CD4-positive, alpha-beta T cell (primary cell): ENCODE measurements around the gene DDX54. TPM values are rescaled to one million over a fixed set of nuclear protein-coding genes. Genes with fewer than 3 reads are reported as not detected.

Experiments
- ATAC-seq: fragments of 200-7000 bp; cut with Tn5 transposase; one replicate; pipeline ENCODE4 v1.10.0; 2022; ENCODE audit warnings: mild to moderate bottlenecking; ENCODE audit not compliant: poor library complexity
- CTCF ChIA-PET: fragments of 350-600 bp; sonication (Branson Sonifier 250); formaldehyde crosslinking; loops from one replicate; lab custom pipeline; 2021; ENCODE audit warnings: antibody characterized with exemption, inconsistent platforms; lab: Charles Lee
- POLR2A ChIA-PET: fragments of 350-600 bp; sonication (Branson Sonifier 250); formaldehyde crosslinking; loops from one replicate; lab custom pipeline; 2021; ENCODE audit warnings: antibody characterized with exemption, inconsistent platforms; lab: Charles Lee
- DNase-seq, 14 experiments: peaks; one replicate each; pipeline ENCODE4 v3.0.0-alpha.2; 2013 to 2020; ENCODE audit warnings: mixed read lengths in 2 of 14
- H3K27ac ChIP-seq, 2 donors: one replicate each; pipeline versions ENCODE4 v1.5.1 to v1.7.0; 2013; ENCODE audit warnings: low read length in 2 of 2, low read depth in 1 of 2, mild to moderate bottlenecking in 1 of 2
- H3K27me3 ChIP-seq, 2 experiments: 1 replicate in 1 of 2; 2 replicates in 1 of 2; pipeline versions ENCODE4 v1.6.1 to v1.7.0; 2013; ENCODE audit warnings: low read length in 2 of 2, control low read depth in 1 of 2, mild to moderate bottlenecking in 1 of 2, moderate library complexity in 1 of 2; ENCODE audit not compliant: insufficient read depth in 2 of 2, control insufficient read depth in 1 of 2
- H3K36me3 ChIP-seq: one replicate; pipeline ENCODE4 v1.6.1; 2013; ENCODE audit warnings: low read length, control low read depth; ENCODE audit not compliant: insufficient read depth
- H3K4me1 ChIP-seq: one replicate; pipeline ENCODE4 v1.6.1; 2013; ENCODE audit warnings: low read length, control low read depth; ENCODE audit not compliant: insufficient read depth
- H3K4me3 ChIP-seq: one replicate; pipeline ENCODE4 v1.5.1; 2013; ENCODE audit warnings: mild to moderate bottlenecking, low read length, moderate library complexity
- H3K9me3 ChIP-seq, 2 experiments: 1 replicate in 1 of 2; 2 replicates in 1 of 2; pipeline versions ENCODE4 v1.6.1 to v1.7.0; 2013; ENCODE audit warnings: low read length in 2 of 2, mild to moderate bottlenecking in 2 of 2, control low read depth in 1 of 2, moderate library complexity in 1 of 2; ENCODE audit not compliant: control insufficient read depth in 1 of 2, insufficient read depth in 1 of 2
- H3K27ac Mint-ChIP-seq: one replicate; pipeline ENCODE4 v1.8.0; 2020; ENCODE audit warnings: mixed read lengths
- H3K27me3 Mint-ChIP-seq: one replicate; pipeline ENCODE4 v1.8.0; 2021; ENCODE audit warnings: mixed read lengths
- H3K36me3 Mint-ChIP-seq: one replicate; pipeline ENCODE4 v1.8.0; 2021; ENCODE audit warnings: low read depth, mixed read lengths
- H3K4me1 Mint-ChIP-seq: one replicate; pipeline ENCODE4 v1.8.0; 2021; ENCODE audit warnings: low read depth, mixed read lengths
- H3K4me3 Mint-ChIP-seq: one replicate; pipeline ENCODE4 v1.8.0; 2020; ENCODE audit warnings: mild to moderate bottlenecking, mixed read lengths
- H3K9me3 Mint-ChIP-seq: one replicate; pipeline ENCODE4 v1.8.0; 2020; ENCODE audit warnings: mixed read lengths
- CTCF ChIP-seq: fragments of 200-600 bp; IDR thresholded peaks from one replicate; pipeline ENCODE4 v1.8.0; 2022; ENCODE audit warnings: antibody characterized with exemption, mild to moderate bottlenecking
- intact Hi-C, 2 experiments: fragments of 100-400 bp; cut with DNase I in 1 of 2; cut with micrococcal nuclease in 1 of 2; formaldehyde crosslinking; loops; one replicate each; pipeline versions ENCODE4 v1.15.1 to v1.9.0; 2023 to 2025; cut with DNase I, micrococcal nuclease
- total RNA-seq, 174 experiments: library from RNA in 2 of 174; stranded (reverse) in 2 of 174; gene quantifications; one replicate each; pipeline ENCODE4 v1.2.3 and lab custom pipeline; 2021 to 2026

DDX54 gene
- total RNA-seq, 2 experiments from 2014 or later, result 56.8 to 61.1 TPM

DNA sequence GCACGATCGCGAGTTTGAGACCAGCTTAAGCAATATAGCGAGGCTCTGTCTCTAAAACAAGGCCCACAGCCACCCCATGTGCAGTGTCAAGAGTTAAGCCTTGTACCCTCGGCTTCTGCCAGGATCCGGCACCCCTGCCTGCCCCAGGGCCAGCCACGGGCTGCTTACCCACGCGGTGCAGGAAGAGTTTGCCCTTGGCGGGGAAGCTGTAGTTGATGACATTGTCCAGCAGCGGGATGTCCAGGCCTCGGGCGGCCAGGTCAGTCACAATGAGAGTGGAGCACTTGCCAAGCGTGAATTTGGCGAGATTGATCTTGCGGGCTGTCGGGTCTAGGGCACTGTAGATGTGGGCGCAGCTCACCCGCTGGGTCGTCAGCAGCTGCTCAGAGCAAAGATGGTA lies 13.1 kb downstream of the DDX54 start:
- peaks cover 93% of the 10 kb centered on the region for H3K36me3 ChIP-seq
- peaks cover 90% of the 10 kb centered on the region for H3K36me3 Mint-ChIP-seq
- POLR2A ChIA-PET, result no interaction called here
- H3K4me3 ChIP-seq, result no peak overlapping the region
- no peak for ATAC-seq
- no peaks in the 10 kb centered on the region for H3K27me3 Mint-ChIP-seq
- H3K9me3 ChIP-seq, result no peaks in the 10 kb centered on the region
- no peak overlapping the region for H3K4me3 Mint-ChIP-seq
- no peak overlapping the region for H3K27ac ChIP-seq
- CTCF ChIA-PET, result interaction anchor here (1.2 kb wide), 1 partner anchor 179 kb away, joined by 3 read pairs; no protein-coding TSS in a partner anchor
- no peak overlapping the region for H3K27ac Mint-ChIP-seq
- DNase-seq, result no peak
- no peaks in the 10 kb centered on the region for H3K27me3 ChIP-seq
- H3K4me1 Mint-ChIP-seq, result no peaks in the 10 kb centered on the region
- H3K4me1 ChIP-seq, result no peaks in the 10 kb centered on the region
- intact Hi-C loops, result loop anchor here (5.0 kb wide), 4 partner anchors 35 to 270 kb away; partner anchors contain the start of gene RASAL1 (in 1 of the 2)
- TF ChIP-seq CTCF, result no peak
- H3K9me3 Mint-ChIP-seq, result no peaks in the 10 kb centered on the region

- Mint-ChIP-seq H3K4me1 (no peaks in the 10 kb centered on the region), H3K27me3 (no peaks in the 10 kb centered on the region), H3K9me3 (no peaks in the 10 kb centered on the region), H3K27ac (no peak overlapping the region), H3K4me3 (no peak overlapping the region), H3K36me3 (peaks cover 90% of the 10 kb centered on the region)
- H3K36me3 ChIP-seq, result peaks cover 91% of the 10 kb centered on the region
- no peak overlapping the region for H3K27ac ChIP-seq
- CTCF ChIA-PET, result interaction anchor here (0.9 to 1.2 kb wide), 2 partner anchors 123 to 179 kb away, joined by 3 read pairs; no protein-coding TSS in a partner anchor
- DNase-seq, result no peak
- no peak for TF ChIP-seq CTCF
- H3K27me3 ChIP-seq, result no peaks in the 10 kb centered on the region
- H3K4me1 ChIP-seq, result no peaks in the 10 kb centered on the region
- H3K4me3 ChIP-seq, result no peak overlapping the region
- intact Hi-C loops, result loop anchor here (5.0 kb wide), 4 partner anchors 34 to 269 kb away; partner anchors contain the start of gene RASAL1 (in 1 of the 2)
- ATAC-seq, result no peak
- no peaks in the 10 kb centered on the region for H3K9me3 ChIP-seq
- POLR2A ChIA-PET, result no interaction called here
These were observed 13.7 kb downstream of the DDX54 start for GRCh38 chr12:113171543-113171942.

DNA sequence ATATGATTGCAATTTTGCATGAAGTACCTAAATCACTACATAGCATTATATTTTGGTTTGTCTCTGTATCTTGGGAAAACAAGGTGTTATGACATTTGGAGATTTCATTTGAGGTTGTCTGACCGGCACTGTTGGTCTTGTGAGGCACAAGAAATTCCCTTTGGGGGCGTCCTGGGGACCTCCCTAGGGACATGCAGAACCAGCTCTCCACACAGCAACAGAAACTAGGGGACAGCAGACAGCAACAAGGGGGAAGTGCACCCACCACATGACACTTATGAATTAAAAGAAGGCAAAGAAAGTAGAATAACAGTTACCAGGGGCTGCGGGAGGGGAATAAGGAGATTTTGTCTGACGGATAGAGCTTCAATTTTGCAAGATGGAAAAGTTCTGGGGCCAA lies 14.4 kb downstream of the DDX54 start:
- Mint-ChIP-seq H3K27me3 (no peaks in the 10 kb centered on the region), H3K9me3 (no peaks in the 10 kb centered on the region), H3K27ac (no peak overlapping the region), H3K36me3 (peaks cover 90% of the 10 kb centered on the region), H3K4me3 (no peak overlapping the region), H3K4me1 (no peaks in the 10 kb centered on the region)
- TF ChIP-seq CTCF, result no peak
- POLR2A ChIA-PET, result no interaction called here
- Histone ChIP-seq H3K9me3 (no peaks in the 10 kb centered on the region), H3K4me3 (no peak overlapping the region), H3K4me1 (no peaks in the 10 kb centered on the region), H3K27ac (no peak overlapping the region), H3K27me3 (no peaks in the 10 kb centered on the region), H3K36me3 (peaks cover 90% of the 10 kb centered on the region)
- CTCF ChIA-PET, result interaction anchor here (0.9 kb wide), 1 partner anchor 122 kb away, joined by 3 read pairs; no protein-coding TSS in a partner anchor
- intact Hi-C loops, result loop anchor here (5.0 kb wide), 4 partner anchors 34 to 269 kb away; partner anchors contain the start of gene RASAL1 (in 1 of the 2)
- ATAC-seq, result no peak
- no peak for DNase-seq
